H1 (cell line): Measurements from ENCODE around the gene PLEKHM3.

Experiments
- BACH1 ChIP-seq: IDR thresholded peaks from 2 replicates; pipeline ENCODE4 v1.6.1; 2012; ENCODE audit warnings: low read length, improper control_type of control experiment
- CEBPB ChIP-seq: IDR thresholded peaks from 2 replicates; pipeline ENCODE4 v1.6.1; 2012; ENCODE audit warnings: low read depth, low read length
- EP300 ChIP-seq, 2 experiments: IDR thresholded peaks; 1 replicate in 1 of 2; 2 replicates in 1 of 2; pipeline ENCODE4 v1.6.1; 2011 to 2012; ENCODE audit warnings: low read depth in 2 of 2, low read length in 2 of 2, mild to moderate bottlenecking in 2 of 2, borderline replicate concordance in 1 of 2, inconsistent platforms in 1 of 2, moderate library complexity in 1 of 2
- GABPA ChIP-seq: IDR thresholded peaks from 2 replicates; pipeline ENCODE4 v1.6.1; 2011; ENCODE audit warnings: mild to moderate bottlenecking, low read length, moderate library complexity, borderline replicate concordance; ENCODE audit not compliant: insufficient read depth
- POLR2A ChIP-seq, 2 experiments: IDR thresholded peaks; 1 replicate in 1 of 2; 2 replicates in 1 of 2; pipeline ENCODE4 v1.6.1; 2011; ENCODE audit warnings: low read depth in 2 of 2, low read length in 2 of 2, mild to moderate bottlenecking in 2 of 2; ENCODE audit errors: control extremely low read depth in 1 of 2
- SRF ChIP-seq: IDR thresholded peaks from 2 replicates; pipeline ENCODE4 v1.6.1; 2011; ENCODE audit warnings: mild to moderate bottlenecking, low read depth, low read length, moderate library complexity
- TF ChIP-seq, protein P1 (sequence below), 3 experiments: IDR thresholded peaks; 1 replicate in 2 of 3; 2 replicates in 1 of 3; pipeline versions ENCODE4 v1.5.1 to v1.6.1; 2011; ENCODE audit warnings: low read length in 3 of 3, mild to moderate bottlenecking in 3 of 3, inconsistent platforms in 2 of 3, low read depth in 1 of 3, moderate library complexity in 1 of 3; ENCODE audit not compliant: insufficient read depth in 1 of 3; ENCODE audit errors: control extremely low read depth in 1 of 3

DNA sequence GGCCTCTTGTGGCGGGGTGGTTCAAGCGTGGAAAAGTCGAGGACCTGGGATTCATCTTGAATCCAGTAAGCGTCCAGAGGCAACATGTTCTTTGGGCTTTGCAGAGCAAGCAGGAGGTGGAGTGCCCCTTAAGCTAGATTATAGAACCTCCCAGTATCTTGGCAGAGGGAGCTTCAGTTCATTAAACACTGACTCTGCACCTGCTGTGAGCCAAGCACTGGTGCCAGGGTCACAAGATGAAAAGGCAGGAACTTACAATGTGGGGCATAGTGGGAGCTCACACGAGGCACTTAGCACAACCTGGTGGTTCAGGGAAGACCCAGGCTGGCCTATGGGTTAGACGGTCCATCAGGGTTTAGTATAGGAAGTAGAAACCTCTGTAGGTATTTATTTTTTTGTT lies 248.2 kb downstream of the PLEKHM3 start:
- TF ChIP-seq, protein P1, sequence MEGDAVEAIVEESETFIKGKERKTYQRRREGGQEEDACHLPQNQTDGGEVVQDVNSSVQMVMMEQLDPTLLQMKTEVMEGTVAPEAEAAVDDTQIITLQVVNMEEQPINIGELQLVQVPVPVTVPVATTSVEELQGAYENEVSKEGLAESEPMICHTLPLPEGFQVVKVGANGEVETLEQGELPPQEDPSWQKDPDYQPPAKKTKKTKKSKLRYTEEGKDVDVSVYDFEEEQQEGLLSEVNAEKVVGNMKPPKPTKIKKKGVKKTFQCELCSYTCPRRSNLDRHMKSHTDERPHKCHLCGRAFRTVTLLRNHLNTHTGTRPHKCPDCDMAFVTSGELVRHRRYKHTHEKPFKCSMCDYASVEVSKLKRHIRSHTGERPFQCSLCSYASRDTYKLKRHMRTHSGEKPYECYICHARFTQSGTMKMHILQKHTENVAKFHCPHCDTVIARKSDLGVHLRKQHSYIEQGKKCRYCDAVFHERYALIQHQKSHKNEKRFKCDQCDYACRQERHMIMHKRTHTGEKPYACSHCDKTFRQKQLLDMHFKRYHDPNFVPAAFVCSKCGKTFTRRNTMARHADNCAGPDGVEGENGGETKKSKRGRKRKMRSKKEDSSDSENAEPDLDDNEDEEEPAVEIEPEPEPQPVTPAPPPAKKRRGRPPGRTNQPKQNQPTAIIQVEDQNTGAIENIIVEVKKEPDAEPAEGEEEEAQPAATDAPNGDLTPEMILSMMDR (IDR thresholded peaks at IDR 0.05; ENCODE audit: control extremely low read depth in 1 of 3, insufficient read depth in 1 of 3, low read depth in 1 of 3, low read length in 3 of 3) = no peak
- no peak for TF ChIP-seq GABPA
- no peak for TF ChIP-seq EP300 (IDR thresholded peaks at IDR 0.05; ENCODE audit: borderline replicate concordance in 1 of 2, low read depth in 2 of 2, low read length in 2 of 2)
- TF ChIP-seq POLR2A (IDR thresholded peaks at IDR 0.05; ENCODE audit: control extremely low read depth in 1 of 2, low read depth in 2 of 2, low read length in 2 of 2) = no peak
- TF ChIP-seq BACH1 = no peak
- no peak for TF ChIP-seq CEBPB
- no peak for TF ChIP-seq SRF
